ENCODE results near the gene ZNF628.
"Not testable (repeated sequence)": the region's sequence is repeated elsewhere in the genome, so short reads cannot be mapped to it uniquely, and the experiment has no call there.

ZNF628 gene

DNA sequence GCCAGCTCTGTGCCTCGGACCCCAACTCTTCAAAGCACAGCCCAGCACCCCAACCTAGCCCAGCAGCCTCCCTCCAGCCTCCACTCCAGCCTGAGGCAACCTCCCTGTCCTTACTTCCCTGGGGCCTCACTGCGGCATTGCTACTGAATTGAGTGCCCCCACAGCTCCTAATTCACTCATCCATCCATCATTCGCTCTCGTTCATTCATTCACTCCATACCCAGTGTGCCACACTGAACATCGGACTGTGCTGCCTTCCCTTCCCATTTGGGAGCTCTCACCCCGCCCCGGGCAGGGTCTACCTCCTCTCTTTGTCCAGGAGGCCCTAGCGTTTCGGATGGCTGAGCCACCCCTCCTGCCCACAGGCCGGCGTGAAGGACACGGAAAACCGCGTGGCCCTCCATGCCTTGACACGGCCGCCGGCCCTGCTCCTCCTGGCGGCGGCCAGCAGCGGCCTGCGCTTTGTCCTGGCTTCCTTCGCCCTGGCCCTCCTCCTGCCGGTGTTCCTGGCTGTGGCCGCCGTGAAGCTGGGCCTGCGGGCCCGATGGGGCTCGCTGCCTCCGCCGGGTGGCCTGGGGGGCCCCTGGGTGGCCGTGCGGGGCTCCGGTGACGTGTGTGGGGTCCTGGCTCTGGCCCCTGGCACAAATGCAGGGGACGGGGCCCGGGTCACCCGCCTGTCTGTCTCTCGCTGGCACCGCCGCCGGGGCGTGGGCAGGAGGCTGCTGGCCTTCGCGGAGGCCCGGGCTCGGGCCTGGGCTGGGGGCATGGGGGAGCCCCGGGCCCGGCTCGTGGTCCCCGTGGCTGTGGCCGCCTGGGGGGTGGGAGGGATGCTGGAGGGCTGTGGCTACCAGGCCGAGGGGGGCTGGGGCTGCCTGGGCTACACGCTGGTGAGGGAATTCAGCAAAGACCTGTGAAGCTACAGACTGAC lies 9.9 kb downstream of the ZNF628 start:
- DNase-seq, result no peak

DNA sequence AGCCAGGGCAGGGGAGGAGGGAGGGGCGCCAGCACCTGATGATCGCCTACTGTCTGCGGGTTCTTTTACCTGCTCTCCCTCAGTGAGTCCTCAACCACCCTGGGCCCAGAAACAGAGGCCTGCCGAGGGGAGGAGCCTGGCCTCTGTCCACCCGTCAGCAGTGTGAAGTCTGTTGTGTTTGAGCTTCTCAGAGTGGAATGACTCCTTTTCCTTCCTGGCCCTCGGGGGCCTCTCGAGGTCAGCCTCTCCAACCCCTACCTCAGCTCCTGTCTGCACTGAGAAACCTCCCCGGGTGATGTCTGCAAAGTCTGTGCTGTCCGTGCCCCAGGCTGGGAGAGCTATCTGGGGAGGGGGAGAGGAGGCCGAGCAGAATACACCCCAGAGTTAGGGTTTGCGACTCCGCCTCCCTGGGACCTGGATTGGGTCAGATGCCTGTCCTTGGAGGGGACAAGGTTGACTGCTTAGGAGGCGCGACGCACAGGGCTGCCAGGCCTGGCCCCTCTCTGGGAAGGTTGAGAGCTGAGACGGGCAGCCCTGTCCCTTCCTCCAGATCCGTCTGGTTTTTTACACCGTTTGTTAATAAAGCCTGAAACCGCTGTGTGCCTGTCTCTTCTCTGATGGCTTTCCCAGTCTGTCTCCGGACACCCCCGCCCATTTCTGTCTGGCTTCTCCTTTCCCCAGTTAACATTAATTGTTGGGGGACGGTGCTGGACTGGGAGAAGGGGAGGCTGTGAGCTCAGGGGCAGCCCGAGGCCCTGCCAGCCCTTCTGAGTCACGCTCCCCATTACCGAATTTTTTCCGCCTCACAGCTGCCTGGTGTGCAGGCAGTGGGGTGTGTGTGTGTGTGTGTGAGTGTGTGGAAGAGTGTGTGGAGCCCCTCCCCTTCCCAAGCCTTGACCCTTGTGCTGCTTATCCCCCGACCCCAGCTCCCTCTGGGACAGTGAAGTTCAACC lies 10.8 kb downstream of the ZNF628 start:
- no peak for DNase-seq

DNA sequence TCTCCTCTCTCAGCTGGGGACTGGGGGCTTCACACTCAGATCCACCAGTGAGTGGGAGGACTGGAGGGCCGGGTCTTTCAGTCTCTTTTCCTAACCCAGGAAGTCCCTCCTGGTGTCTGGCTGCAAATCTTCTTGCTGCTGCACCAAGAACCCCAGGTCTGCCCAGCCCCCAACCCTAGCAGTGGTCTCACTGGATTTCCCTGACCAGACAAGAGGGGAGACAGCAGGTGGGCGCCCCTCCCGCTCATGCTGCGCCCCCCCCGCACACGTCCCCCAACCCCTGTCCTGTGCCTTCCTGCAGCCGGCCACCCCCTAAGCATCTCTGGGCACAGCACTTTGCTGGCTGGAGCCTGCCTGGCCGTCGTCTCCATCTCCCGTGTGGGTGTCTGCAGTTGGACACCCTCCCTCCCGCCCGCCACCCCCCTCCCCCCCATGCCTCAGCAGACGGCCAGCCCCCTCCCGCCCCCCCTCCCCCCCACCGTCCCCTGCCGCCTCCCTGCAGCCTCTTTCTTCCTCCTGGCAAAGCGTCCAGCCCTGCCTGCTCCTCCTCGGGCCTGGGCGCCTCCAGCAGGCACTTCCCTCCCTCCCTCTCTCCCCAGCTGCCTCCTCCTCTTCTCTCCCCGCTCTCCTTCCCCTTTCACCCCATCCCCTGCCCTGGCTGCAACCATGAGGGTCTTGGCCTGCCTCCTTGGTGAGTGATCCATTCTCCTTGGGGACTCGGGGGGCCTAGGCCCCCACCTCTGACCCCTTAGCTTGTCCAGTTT lies 11.7 kb downstream of the ZNF628 start, which contains the start of gene SSC5D:
Gene SSC5D, plus strand, starts transcription at position 513 of the 764 bp plus-strand sequence. Its CDS starts 154 bp downstream, at position 667.
- DNase-seq, result no peak

DNA sequence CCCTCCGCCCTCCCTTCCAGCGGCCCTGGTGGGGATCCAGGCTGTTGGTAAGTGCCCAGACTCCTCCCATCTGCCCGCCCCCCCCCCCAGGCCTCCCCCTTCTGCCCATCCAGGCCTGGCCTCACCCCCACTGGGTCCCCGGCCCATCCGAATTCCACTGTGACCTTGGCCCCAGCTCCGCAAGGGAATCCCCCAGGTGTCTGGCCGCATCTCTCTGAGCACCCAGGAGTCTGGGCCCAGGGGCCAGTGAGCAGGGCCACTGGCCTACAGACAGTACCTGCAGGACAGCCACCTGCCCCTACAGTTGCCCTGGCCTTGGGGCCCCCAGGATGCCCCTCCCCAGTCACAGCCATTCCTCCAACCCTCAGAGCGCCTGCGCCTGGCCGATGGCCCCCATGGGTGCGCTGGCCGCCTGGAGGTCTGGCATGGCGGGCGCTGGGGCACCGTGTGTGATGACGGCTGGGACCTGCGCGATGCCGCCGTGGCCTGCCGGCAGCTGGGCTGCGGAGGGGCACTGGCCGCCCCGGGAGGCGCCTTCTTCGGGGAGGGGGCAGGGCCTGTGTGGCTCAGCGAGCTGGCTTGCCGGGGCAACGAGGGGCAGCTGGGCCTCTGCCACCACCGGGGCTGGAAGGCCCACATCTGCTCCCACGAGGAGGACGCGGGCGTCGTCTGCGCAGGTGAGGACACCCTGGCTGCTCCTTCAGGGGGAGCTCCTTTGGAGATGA lies 12.7 kb downstream of the ZNF628 start:
- no peak for DNase-seq

DNA sequence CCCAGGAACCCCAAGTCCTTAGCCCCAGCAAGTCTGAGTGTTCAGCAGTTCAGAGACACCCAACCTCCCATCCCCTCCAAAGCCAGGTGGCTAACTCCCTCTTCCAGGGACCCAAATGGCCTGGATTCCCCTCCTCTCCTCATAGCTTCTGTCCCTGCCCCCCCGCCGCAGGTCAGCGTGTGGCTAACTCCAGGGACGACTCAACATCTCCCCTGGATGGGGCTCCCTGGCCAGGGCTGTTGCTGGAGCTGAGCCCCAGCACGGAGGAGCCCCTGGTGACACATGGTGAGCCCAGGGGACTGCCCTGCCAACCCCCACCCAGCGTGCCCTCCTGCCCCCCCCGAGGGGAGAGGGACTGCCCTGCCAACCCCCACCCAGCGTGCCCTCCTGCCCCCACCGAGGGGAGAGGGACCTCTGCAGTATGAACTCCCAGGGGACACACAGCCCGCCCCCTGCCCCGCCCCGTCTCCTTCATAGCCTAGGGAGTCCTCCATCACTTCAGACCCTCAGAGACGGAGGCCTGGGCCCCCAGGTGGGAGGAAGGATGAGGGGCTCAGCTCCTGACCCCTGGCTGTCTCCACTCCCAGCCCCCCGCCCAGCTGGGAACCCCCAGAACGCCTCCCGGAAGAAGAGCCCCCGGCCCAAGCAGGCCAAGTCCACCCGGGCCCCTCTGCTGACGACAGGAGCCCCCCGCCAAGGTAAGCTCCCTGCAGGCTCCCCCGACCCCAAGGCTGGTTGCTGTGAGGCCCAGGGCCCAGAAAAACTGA lies 13.5 kb downstream of the ZNF628 start:
- no peak for DNase-seq

DNA sequence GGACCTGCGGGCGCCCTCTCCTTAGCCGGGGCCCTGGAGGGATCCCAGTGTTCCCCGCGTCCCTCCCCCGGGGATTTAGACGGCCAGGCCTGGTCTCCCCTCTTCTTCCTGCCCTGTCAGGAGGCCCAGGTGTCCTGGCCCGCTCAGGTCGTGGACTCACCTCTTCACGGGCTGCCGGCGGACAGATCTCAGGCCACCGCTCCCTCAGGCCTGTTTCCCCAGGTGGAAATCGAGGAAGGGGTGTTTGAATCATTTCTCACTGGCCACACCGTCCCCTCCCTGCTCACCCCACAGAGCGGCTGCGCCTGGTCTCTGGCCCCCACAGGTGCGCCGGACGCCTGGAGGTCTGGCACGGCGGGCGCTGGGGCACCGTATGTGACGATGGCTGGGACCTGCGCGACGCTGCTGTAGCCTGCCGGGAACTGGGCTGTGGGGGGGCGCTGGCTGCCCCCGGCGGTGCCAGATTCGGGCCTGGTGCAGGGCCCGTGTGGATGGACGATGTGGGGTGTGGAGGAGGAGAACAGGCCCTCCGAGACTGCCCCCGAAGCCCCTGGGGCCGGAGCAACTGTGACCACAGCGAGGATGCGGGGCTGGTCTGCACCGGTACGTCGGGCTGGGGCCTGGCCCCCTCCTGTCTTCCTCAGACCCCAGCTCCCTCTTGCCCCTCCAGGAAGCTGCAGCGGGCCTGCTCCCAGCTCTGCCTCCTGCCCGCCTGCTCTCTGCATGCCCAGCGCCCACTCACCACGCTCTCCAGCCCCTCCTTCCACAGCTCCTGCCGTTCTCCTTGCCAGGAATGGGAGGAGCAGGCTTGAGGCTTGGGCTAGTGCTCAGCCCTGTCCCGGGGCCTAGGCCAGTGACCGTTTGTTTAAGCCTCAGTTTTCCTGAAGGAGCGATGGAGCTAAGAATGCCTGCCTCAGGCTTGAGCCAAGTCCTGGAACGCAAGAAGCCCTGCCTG lies 14.3 kb downstream of the ZNF628 start:
- DNase-seq, result no peak

DNA sequence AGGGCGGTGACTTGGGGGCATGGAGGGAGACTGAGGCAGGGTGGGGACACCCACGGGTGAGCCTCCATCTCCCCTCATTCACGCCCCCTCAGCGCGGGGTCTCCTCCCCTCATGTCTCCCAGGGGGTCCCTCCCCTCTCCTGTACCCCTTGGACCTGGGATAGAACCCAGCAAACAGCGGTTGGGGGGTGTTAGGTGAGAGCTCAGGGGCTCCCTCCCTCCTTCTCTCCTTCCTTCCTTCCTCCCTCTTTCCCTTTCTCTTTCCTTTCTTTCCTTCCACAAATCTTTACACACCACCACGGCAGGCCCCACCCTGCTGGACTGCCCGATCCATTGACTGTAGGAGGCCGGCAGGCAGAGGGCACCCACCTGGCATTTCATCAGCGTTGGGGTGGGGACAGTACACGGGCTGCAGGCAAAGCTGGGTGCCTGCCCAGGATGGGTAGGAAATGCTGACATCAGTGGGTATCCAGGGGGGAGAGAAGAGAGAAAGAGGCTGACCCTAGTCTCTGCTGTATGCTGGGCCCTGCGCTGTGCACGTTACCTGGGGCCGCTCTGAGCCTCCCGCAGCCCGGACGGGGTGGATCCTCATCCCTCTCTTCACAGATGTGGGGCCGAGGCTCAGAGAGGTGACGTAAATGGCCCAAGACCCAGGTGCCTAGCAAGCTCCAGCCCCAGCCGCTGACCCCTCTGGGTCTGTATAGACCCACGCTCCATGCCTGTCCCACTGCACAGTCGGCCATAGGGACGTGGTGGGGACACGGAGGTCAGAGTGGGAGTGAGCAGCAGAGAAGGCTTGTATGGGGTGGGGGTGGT lies 15.3 kb downstream of the ZNF628 start:
- no peak for DNase-seq

DNA sequence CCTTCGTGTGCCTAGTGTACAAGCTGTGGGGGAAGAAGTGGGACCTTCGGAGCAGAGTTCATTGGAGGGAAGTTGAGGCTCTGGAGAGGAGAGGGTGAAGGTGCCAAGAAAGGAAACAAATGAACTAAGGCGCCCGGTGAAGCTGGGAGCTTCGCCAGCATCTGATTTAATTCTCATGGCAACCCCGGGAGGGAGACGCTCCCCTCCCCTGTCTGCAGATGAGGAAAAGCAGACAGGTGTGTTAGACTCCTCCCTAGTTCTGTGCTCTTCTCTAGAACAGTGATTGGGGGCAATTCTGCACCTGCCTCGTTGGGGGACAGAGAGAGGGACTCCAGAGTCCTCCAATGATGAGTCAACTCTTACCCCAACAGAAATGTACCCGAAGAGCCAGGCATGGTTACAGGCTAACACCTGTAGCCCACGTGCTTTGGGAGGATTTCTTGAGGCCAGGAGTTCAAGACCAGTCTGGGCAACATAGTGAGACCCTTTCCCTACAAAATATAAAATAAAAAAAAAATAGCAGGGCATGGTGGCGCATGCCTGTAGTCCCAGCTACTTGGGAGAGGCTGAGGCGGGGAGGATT lies 16.0 kb downstream of the ZNF628 start:
- DNase-seq, result no peak

DNA sequence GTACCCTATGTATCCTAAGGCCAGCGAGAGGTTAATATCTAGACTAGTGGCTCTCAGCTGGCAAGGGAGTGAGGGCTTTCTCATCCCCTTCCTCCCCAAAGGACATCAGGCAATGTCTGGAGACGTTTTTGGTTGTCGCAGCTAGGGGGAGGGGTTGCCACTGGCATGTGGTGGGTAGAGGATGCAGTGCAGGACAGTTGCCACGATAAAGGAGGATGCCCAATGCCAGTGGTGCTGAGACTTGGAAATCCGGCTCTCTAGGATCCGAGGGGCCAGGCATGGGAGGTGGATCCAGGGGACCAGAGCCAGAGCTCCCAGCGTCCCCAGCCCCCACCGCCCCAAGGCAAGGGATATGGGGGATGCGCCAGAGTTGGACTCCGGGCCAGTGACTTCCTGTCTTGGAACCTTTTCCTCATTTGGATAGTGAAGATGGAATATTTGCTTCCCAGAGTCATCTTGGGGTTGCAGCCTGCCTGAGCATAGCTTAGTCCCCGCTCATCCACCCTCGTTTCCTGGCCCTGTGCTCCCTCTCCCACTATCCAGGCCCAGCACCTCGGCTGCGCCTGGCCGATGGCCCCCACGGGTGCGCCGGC lies 16.7 kb downstream of the ZNF628 start:
- DNase-seq, result no peak

DNA sequence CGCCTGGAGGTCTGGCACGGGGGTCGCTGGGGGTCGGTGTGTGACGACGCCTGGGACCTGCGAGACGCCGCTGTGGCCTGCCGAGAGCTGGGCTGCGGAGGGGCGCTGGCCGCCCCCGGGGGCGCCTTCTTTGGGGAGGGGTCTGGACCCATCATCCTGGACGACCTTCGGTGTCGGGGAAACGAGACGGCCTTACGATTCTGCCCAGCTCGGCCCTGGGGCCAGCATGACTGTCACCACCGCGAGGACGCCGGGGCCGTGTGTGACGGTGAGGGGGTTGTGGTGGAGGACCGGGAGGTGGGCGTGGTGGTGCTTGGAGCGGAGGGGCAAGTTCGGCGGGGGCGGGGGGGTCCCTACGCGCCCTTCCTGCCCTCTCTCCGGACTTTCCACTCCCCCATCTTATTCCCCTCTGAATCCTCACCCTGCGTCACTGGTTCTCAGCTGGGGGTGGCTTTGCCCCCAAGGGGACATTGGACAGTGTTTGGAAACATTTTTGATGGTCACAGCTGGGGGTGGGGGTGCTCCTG lies 17.3 kb downstream of the ZNF628 start:
- DNase-seq, result no peak

DNA sequence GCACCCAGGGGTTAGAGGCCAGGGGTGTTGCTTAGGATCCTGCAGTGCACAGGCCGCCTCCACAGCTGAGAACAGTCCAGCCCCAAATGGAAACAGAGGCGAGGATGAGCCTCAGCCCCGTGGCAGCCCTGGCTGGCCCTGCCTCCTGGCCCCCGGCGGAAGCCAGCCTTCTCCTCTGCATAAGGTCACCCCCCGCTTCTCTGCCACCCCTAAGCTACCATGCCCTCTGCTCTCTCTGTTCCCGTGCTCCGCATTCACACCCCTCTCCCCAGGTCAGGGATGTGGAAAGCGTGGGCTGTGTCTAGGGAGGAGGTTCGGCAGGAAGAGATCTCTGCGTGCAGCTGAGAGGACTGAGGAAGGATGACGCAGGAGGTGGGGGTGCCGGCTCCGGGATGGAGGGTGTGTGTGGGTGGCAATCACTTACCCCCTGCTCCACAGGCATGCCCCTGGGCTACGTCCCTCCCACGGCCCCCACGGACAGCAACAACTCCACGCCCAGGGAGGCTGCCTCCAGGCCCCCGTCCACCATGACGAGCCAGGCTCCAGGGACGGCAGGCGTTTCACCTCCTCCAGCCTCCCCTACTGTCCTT lies 17.9 kb downstream of the ZNF628 start:
- DNase-seq, result no peak

DNA sequence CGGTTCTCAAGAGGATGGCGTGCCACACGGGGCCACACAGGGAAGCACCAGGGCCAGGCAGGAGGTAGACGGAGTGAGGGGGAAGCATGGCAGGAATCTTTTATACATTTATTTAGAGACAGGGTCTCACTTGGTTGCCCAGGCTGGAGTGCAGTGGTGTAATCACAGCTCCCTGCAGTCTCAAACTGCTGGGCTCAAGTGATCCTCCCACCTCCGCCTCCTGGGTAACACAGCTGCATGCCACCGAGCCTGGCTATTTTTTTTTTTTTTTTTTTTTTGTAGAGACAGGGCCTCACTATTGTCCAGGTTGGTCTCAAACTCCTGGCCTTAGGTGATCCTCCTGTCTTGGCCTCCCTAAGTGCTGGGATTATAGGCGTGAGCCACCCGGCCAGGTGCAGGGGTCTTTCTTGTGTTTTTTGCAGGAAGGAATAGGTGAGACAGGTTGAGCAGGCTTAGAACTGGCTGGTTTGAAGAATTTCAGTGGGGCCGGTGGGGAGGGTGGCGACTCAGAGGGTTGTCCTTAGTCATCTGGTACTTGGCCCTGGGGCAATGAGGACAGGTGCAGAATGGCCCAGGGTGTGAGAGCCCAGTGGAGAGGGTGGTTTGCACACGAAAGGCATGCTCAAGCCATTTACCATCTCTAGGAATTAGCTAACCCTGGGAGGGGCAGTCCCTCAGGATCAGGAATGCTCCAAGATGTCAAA lies 19.4 kb downstream of the ZNF628 start:
- no peak for DNase-seq

DNA sequence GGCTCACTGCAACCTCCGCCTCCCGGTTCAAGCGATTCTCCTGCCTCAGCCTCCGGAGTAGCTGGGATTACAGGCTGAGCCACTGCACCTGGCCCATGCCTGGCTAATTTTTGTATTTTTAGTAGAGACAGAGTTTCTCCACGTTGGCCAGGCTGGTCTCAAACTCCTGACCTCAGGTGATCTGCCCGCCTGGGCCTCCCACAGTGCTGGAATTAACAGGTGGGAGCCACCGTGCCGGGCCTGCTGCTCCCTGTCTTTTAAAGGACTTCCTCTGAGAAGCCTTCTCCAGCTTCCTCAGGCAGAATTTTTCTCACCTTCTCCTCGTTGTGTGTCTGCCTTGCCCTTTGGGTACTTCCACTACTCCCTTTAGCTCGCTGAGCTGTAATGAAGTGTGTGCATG lies 20.4 kb downstream of the ZNF628 start:
- DNase-seq, result not testable (repeated sequence)

DNA sequence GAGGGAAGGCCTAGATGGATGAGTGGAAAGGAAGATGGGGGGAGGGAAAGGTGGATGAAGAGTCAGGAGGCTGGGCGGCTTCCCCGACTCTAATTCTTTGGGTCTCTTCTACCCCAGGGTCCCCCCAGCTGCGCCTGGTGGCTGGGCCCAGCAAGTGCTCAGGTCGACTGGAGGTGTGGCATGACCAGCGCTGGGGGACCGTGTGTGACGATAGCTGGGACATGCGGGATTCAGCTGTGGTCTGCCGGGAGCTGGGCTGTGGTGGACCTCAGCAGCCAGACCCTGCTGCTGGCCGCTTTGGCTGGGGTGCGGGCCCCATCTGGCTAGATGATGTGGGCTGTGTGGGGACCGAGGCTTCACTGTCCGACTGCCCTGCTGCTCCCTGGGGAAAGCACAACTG lies 21.3 kb downstream of the ZNF628 start:
- DNase-seq, result no peak

DNA sequence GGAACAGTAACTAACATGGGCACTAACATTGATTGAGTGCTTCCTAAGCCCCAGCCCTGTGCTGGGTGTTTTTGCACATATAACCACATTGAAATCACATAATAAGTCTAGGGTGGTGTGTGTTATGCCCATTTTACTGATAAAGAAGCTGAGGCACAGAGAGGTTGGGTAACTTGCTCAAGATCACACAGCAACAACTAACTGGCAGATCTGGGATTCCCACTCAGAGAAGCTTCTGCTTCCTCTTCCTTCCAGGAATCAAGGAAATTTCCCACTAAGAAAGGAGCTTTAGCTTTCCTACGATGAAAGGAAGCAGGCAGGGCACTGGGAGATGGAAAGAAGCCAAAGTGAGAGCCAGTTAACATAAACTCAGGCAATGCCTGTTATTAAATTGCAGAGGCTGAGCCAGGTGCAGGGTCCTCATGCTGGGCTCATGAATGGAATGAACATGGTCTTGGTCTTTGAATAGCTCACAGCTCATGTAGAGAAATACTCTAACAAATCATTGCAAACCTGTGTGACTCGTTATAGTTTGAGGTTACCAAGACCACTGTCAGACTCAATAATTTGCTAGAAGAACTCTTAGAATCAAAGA lies 21.9 kb downstream of the ZNF628 start:
- no peak for DNase-seq

DNA sequence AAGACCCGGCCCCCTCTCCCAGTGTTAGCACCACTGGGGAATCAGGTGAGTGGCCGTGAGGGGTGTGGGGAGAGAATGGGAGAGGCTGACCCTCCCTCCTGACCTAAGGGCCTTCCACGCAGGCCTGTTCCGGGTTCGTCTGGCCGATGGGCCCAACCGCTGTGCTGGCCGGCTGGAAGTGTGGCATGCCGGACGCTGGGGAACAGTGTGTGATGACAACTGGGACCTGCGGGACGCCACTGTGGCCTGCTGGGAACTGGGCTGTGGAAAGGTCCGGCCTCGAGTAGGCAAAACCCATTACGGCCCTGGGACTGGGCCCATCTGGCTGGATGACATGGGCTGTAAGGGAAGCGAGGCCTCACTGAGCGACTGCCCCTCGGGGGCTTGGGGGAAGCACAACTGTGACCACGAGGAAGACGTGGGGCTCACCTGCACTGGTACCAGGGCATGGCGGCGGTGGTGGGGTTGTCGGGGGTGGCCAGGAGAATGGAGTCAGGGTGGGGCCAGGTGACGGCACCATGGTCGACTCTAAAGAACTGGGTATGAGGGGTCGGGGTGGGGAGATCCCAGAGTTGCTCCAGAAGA lies 24.0 kb downstream of the ZNF628 start:
- no peak for DNase-seq

All from CD4-positive, alpha-beta T cell treated with Interleukin-12 subunit alpha and Interleukin-12 subunit beta, for 1 hour (primary cell).